NCI-H2081 (cell line): ENCODE data around the gene ZNF746.
A peak's percentile ranks its signal among the peaks of the same experiment; 100 is the strongest.
"Not testable (repeated sequence)": the region's sequence is repeated elsewhere in the genome, so short reads cannot be mapped to it uniquely, and the experiment has no call there.

Source experiments
- DNase-seq, 2 experiments: peaks; one replicate each; lab custom pipeline; 2025; lab: John Stamatoyannopoulos, UW

Gene ZNF746

DNA sequence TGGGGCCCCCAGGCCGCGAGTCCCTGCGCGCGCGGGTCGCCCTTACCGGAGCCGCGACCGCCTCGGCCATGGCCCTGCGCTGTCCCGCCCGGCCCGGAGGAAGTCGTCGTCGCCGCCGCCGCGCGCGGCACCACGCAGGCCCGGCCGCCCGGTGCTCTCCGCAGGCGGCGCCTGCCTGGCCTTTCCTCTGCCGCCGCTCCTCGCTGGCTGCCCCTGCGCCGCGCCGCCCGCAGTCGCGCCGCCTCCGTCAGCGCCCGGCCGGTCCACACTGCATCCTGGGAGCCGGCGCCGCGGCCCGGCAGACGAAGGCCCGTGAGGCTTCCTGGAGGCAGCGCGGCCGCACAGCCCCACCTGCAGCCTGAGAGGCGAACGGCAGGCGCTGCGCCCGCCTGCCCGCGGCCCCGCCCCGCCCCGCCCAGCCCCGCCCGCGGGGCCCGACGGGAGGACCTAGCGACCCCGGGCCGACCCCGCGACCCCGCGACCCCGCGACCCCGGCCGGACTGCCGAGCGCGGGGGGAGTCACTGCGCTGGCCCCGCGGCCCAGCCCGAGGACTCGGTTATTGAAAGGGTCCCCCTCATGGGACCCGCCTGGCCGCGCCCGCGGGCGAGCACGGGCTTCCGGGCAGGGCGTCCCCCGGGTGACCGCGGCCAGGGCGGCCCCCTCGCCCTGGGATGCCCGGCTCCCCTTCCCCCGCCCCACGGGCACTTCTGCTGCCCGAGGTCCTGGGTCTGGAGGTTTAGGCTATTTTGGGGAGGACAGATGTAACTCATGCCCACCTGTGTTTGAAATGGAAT lies at the start of gene ZNF746:
Gene ZNF746, minus strand, starts transcription at position 343 of the 795 bp plus-strand sequence. Its CDS starts 273 bp downstream, at position 70.
- DNase-seq, result peak; percentile 84 to 88

- DNase-seq, result no peak
Measured at GRCh38 chr7:149547126-149547525, 49.5 kb upstream of the ZNF746 start.

GRCh38 chr7:149546331-149546730 lies 48.7 kb upstream of the ZNF746 start:
- no peak for DNase-seq

- DNase-seq, result no peak
Measured at GRCh38 chr7:149544028-149544427, 46.4 kb upstream of the ZNF746 start.

DNA sequence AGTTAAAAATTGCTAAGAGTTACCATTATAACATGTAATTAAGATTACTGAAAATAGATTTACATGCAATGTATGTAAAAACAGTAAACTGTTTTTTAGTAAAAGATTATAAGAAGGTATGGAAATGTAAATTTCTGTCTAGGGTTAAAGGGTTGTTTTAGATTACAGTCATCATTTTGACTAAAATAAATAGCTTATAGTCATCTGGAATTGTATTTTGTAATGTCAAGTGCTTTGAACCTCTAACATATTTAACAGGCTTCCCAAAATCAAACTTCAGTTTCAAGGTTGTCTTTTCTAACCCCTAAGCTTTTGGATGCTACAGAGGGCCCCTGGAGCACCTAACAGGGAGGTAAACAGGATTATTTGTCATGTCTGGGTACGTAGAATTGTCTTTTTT lies 35.0 kb upstream of the ZNF746 start:
- no peak for DNase-seq

DNA sequence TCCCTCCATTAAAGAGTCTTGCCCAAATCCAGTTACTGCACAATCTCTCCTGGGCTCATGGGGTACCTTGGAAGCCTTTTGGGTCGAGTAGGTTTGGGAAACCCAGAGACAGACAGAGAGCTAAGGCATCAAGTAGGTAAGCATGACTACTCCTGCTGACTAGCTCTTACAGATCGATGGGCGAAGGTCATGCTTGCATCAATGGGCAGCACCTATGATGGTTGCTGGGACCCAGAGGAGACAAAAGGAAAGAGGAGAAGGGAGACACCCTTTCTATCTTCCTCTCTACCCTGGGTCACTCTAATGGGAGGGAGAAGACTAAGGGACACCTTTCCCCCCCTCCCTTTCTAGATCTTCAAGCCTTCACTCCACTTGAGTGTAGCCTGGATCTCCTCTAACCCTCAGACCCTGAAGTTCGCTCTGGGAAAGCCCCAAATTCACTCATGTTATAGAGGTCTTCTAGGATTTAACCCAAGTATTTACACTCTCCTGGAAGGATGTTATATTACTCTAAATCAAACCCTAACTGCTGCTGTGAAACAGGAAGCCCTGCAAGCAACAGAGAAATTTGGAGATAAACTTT lies 31.6 kb upstream of the ZNF746 start:
- no peak for DNase-seq

DNA sequence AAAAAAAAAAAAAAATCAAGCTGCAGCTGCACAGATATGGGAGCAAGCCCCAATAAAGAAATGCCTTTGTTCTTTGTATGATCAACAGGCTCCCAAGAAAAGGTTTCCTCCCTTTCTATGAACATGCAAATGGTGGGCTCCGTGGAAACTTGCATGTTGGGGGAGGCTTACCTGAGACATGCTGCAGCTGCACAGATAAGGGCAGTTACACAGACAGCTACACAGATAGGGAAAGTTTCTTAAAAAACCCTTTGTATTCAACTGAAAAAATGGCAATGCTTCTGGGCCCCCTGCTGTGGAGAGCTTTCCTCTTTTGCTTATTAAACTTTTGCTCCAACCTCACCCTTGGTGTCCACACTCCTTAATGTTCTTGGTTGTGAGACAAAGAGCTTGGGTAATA lies 29.8 kb upstream of the ZNF746 start:
- DNase-seq, result no peak

DNA sequence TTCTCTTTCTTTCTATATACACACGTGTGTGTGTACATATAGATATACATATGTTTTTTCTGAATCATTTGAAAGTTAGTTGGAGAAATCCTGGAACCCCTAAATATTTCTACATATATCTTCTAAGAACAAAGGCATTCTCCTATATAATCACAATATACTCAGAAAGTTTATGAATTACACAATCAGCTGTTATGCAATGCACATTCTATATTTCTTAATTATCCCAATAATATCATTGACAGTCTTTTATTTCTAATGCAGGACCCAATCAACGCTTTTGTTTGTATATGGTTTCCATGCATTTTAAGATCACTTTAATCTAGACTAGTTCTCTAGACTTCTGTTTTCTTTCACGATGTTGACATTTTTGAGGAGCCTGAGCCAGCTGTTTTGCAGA lies 27.7 kb upstream of the ZNF746 start:
- DNase-seq, result no peak

DNA sequence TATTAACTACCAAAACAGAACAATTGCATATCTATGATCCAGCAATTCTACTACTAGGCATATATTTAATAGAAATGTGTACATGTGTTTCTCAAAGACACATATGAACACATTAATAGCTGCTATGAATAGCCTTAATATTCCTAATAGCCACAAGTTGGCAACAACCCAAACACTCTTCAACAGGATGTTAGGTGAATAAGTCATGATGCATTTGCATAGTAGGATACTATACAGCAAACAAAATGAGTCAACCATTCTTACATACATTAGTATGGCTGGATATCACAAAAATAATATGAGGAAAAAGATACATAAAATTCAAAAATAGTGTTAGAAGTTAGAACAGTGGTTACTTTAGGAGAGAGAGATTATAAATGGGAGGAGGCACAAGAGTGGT lies 26.8 kb upstream of the ZNF746 start:
- DNase-seq, result no peak

DNA sequence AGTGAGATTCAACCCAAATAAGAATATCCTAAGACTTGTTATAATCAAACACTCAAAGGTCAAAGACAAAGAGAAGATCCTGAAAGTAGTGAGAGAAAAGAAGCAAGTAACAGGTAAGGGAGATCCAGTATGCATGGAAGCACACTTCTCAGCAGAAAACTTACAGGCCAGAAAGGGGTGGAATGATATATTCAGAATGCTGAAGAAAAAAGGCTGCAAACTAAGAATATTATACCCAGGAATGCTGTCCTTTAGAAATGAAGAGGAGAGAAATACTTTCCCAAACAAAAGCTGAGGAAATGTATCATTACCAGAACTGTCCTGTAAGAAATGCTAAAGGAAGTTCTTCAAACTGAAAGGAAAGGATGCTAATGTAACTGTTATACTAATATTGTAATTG lies 12.6 kb upstream of the ZNF746 start:
- no peak for DNase-seq

- no peak for DNase-seq
Measured at GRCh38 chr7:149509774-149510173, 12.2 kb upstream of the ZNF746 start.

DNA sequence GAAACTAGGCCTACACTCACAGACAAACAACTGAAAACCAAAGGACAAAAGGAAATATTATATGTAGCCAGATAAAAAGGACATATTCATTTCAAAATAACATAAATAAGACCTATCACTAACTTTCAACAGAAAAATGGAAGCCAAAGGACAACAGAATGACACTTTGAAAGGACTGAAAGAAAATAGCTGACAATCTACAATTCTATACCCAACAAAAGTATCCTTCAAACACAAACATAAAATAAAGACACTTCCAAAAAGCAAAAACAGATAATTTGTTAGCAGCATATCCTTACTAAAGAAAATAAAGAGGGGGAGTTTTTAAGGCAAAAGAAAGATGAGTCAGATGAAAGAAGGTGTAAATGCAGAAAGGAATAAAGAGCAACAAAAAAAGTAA lies 7.9 kb upstream of the ZNF746 start:
- DNase-seq, result no peak

DNA sequence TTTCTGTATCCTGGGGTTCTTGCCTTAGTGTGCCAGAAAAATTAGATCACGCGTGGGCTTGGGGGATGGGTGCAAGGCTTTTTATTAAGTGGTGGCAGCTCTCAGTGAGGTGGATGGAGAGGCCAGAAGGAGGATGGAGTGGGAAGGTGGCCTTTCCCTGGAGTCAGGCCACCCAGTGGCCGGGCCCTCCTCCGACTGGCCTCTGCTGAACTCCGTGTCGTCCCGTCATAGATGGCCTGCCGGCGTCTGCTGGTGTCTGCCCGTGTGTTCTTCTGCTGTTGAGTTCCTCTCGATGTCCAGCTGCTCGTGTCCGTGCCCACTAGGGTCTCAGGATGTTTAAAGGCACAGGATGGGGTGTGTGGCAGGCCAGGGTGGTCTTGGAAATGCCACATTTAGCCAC lies 4.0 kb upstream of the ZNF746 start:
- no peak for DNase-seq

DNA sequence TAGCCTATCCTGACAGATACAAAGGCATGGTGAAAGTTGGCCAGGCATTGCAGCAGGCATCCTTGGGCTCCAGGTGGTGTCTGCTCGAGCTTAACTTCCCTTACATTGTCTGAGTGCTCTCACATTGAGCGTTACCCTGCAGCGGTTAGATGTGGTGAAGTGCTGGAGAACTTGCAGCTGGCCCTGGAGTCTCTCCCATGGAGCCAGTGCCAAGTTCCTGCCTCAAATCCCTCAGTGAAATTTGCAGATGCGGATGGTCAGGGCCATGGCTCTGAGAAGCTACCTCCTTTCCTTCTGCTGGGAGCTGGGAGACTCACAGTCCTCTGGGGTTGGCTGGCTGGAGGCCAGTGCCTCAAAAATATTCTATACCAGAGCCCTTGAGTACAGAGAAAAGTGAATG lies 3.3 kb upstream of the ZNF746 start:
- no peak for DNase-seq

DNA sequence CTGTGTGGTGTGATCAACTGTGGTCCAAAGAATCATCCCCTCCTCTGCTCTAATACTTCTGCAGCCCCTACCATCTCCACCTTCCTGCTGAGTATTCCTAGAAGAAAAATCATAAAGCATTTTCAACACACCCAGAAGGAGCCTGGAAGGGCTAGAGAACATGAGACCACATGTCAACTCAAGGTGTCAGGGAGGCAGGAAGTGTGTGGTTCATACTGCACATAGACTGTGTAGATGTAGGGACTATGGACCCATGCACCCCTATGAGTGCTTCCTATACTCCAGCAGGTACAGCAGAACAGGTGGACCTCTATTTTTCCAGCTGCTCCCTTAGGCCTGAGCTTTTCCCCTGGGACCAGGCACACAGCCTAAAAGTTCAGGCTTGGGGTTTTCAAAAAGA lies 2.6 kb upstream of the ZNF746 start:
- no peak for DNase-seq

- DNase-seq, result no peak
Measured at GRCh38 chr7:149498811-149499210, 1.2 kb upstream of the ZNF746 start.

GRCh38 chr7:149496642-149497391 lies 792 bp downstream of the ZNF746 start:
- peak; percentile 23 to 52 for DNase-seq

DNA sequence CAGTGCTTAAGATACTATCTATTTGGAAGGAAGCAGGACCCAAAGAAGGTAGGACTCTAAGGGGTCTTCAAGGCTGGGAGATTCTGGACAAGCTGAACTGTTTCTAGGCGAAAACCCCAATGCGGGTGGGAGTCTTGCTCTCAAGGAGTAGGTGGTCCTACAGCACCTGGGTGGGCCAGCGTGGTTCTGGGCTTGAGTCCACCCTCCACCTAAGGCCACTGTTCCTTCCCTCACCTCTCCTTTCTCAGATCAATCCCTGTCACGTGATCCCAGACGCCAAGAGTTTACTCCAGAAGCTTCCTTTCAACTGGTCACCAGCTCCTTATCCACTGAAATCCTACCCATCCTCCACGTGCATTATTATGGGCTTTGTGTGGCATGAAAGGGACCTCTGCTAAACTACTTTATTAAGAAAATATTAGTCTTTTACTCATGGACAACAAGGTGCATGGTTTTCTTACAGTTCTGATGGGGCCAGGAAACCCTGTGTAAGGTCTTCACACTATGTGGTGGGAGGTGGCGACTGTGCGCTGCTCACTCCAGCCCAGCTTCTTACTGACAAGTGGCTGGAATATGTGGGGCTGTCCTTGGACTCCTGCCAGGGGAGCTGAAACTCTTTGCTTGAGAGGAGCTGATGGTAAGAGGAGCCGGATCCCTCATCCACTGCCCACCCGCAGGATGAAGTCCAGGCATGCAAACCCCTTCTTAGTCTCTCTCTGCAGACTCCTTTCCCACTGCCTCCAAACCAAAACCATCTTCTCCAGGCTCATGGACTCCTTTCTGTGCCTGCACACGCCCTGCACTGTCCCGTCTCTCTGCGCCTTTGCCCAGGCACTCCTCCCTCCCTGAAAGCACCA lies 1.6 kb downstream of the ZNF746 start:
- DNase-seq, result peak in 1 of 2 experiments; percentile 25

GRCh38 chr7:149494738-149495368 lies 2.8 kb downstream of the ZNF746 start:
- no peak for DNase-seq

GRCh38 chr7:149493975-149494374 lies 3.6 kb downstream of the ZNF746 start:
- DNase-seq, result not testable (repeated sequence)

DNA sequence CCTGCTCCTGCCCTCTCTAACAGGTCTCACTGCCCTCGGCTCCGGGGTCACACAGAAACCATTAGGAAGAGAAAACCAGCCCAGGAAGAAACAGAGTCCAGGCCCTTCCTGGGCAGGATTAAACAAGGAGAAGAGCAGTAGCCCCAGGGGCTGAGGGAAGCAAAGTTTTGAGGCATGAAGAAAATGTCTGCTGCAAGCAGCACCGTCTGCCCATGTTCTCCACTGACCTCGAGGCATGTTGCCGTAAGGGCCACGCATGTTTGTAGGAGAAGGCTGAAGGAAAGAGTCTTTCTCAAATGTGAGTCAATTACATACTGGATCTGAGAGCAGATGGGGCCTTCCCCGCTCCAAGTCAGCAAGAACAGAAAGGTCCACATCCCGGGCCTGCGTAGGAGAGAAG lies 4.2 kb downstream of the ZNF746 start:
- DNase-seq, result no peak
